IMR-90 (cell line): ENCODE data around the gene NDUFB7. TPM values are rescaled to one million over a fixed set of nuclear protein-coding genes. Genes with fewer than 3 reads are reported as not detected.
A peak's percentile ranks its signal among the peaks of the same experiment; 100 is the strongest.

Source experiments
- ATAC-seq: fragments of 200-7000 bp; cut with Tn5 transposase; 2 replicates; pipeline ENCODE4 v1.9.1; 2020; ENCODE audit warnings: low read depth, mild to moderate bottlenecking, moderate library complexity
- BruUV-seq: library from RNA; stranded (reverse); fragments of 400-500 nt; replicated peaks from 2 replicates; lab custom pipeline; 2021; lab: Mats Ljungman, UMichigan
- CTCF ChIA-PET: fragments of 300-600 bp; formaldehyde crosslinking; extraction: SDS; loops from one replicate; lab custom pipeline; 2021; ENCODE audit warnings: antibody characterized with exemption; lab: Yijun Ruan, JAX
- POLR2A ChIA-PET: fragments of 300-600 bp; sonication (Branson Sonifier 250); formaldehyde crosslinking; loops from one replicate; lab custom pipeline; 2022; ENCODE audit warnings: antibody characterized with exemption; ENCODE audit not compliant: unreplicated experiment; lab: Charles Lee
- DNase-seq: peaks from one replicate; pipeline ENCODE4 v3.0.0; 2013
- H2AFZ ChIP-seq: replicated peaks from 2 replicates; pipeline ENCODE3; 2013; ENCODE audit warnings: low read length, mild to moderate bottlenecking; ENCODE audit not compliant: poor library complexity
- H2AK5ac ChIP-seq: 2 replicates; pipeline ENCODE4 v1.6.1; 2013; ENCODE audit warnings: low read depth, low read length, inconsistent platforms
- H2AK9ac ChIP-seq: replicated peaks from 2 replicates; pipeline ENCODE3; 2013; ENCODE audit warnings: mild to moderate bottlenecking, low read depth, low read length, moderate library complexity; ENCODE audit not compliant: poor library complexity
- H2BK120ac ChIP-seq: 2 replicates; pipeline ENCODE4 v1.6.1; 2013; ENCODE audit warnings: low read depth, low read length, inconsistent platforms
- H2BK15ac ChIP-seq: 3 replicates; pipeline ENCODE4 v1.6.1; 2013; ENCODE audit warnings: low read depth, low read length, inconsistent platforms
- H2BK20ac ChIP-seq: 2 replicates; pipeline ENCODE4 v1.6.1; 2013; ENCODE audit warnings: low read depth, mild to moderate bottlenecking, inconsistent platforms, low read length, moderate library complexity
- H2BK5ac ChIP-seq: 2 replicates; pipeline ENCODE4 v1.6.1; 2013; ENCODE audit warnings: mild to moderate bottlenecking, low read depth, low read length, inconsistent platforms; ENCODE audit not compliant: poor library complexity, severe bottlenecking
- H3K14ac ChIP-seq: replicated peaks from 2 replicates; pipeline ENCODE4 v1.6.1; 2013; ENCODE audit warnings: low read depth, low read length, inconsistent platforms
- H3K18ac ChIP-seq: 2 replicates; pipeline ENCODE4 v1.6.1; 2013; ENCODE audit warnings: low read depth, low read length, control low read depth
- H3K23ac ChIP-seq: 2 replicates; pipeline ENCODE4 v1.6.1; 2013; ENCODE audit warnings: low read depth, low read length, inconsistent platforms
- H3K27ac ChIP-seq: 2 replicates; pipeline ENCODE4 v1.5.1; 2013; ENCODE audit warnings: mild to moderate bottlenecking, control low read depth, low read length; ENCODE audit not compliant: insufficient read depth
- H3K27me3 ChIP-seq: 2 replicates; pipeline ENCODE4 v1.6.1; 2013; ENCODE audit warnings: low read length; ENCODE audit not compliant: control insufficient read depth, insufficient read depth
- H3K36me3 ChIP-seq: 2 replicates; pipeline ENCODE4 v1.6.1; 2013; ENCODE audit warnings: low read length, mixed read lengths; ENCODE audit not compliant: control insufficient read depth, insufficient read depth
- H3K4ac ChIP-seq: 2 replicates; pipeline ENCODE4 v1.6.1; 2013; ENCODE audit warnings: low read depth, low read length, inconsistent platforms
- H3K4me1 ChIP-seq: 2 replicates; pipeline ENCODE4 v1.6.1; 2013; ENCODE audit warnings: low read length, mixed read lengths; ENCODE audit not compliant: control insufficient read depth, insufficient read depth
- H3K4me2 ChIP-seq: 2 replicates; pipeline ENCODE4 v1.6.1; 2013; ENCODE audit warnings: low read depth, mild to moderate bottlenecking, control low read depth, low read length, moderate library complexity
- H3K4me3 ChIP-seq: 2 replicates; pipeline ENCODE4 v1.5.1; 2013; ENCODE audit warnings: low read depth, mild to moderate bottlenecking, control low read depth, low read length, moderate library complexity; ENCODE audit not compliant: insufficient read depth
- H3K56ac ChIP-seq: 2 replicates; pipeline ENCODE4 v1.6.1; 2013; ENCODE audit warnings: low read length, inconsistent platforms; ENCODE audit not compliant: insufficient read depth; ENCODE audit errors: extremely low read depth
- H3K79me1 ChIP-seq, 2 experiments: 2 replicates each; pipeline ENCODE4 v1.6.1; 2013; ENCODE audit warnings: low read length in 2 of 2, inconsistent platforms in 1 of 2, low read depth in 1 of 2
- H3K9ac ChIP-seq: 2 replicates; pipeline ENCODE4 v1.6.1; 2013; ENCODE audit warnings: low read depth, low read length, control low read depth
- H3K9me1 ChIP-seq: 2 replicates; pipeline ENCODE4 v1.6.1; 2013; ENCODE audit warnings: low read length, inconsistent platforms; ENCODE audit not compliant: insufficient read depth
- H3K9me3 ChIP-seq: 2 replicates; pipeline ENCODE4 v1.6.1; 2013; ENCODE audit warnings: low read length; ENCODE audit not compliant: control insufficient read depth, insufficient read depth
- H4K20me1 ChIP-seq: 2 replicates; pipeline ENCODE4 v1.6.1; 2013; ENCODE audit warnings: low read length, inconsistent platforms; ENCODE audit not compliant: insufficient read depth
- H4K5ac ChIP-seq: 2 replicates; pipeline ENCODE4 v1.6.1; 2013; ENCODE audit warnings: mild to moderate bottlenecking, low read depth, low read length, control low read depth
- H4K8ac ChIP-seq, 2 experiments: 2 replicates each; pipeline ENCODE4 v1.6.1; 2013; ENCODE audit warnings: low read depth in 2 of 2, low read length in 2 of 2, control low read depth in 1 of 2, inconsistent platforms in 1 of 2
- H4K91ac ChIP-seq: 2 replicates; pipeline ENCODE4 v1.6.1; 2013; ENCODE audit warnings: low read depth, low read length, inconsistent platforms; ENCODE audit not compliant: insufficient read depth
- CEBPB ChIP-seq: IDR thresholded peaks from 2 replicates; pipeline ENCODE4 v1.6.1; 2012; ENCODE audit warnings: low read depth, low read length, improper control_type of control experiment
- CHD1 ChIP-seq: IDR thresholded peaks from 2 replicates; pipeline ENCODE4 v1.6.1; 2012; ENCODE audit warnings: low read depth, low read length, improper control_type of control experiment
- FOS ChIP-seq: fragments of 150-350 bp; IDR thresholded peaks from 2 replicates; pipeline ENCODE4 v1.6.1; 2016; ENCODE audit warnings: low read depth, low read length
- MAFK ChIP-seq: IDR thresholded peaks from 2 replicates; pipeline ENCODE4 v1.6.1; 2012; ENCODE audit warnings: low read depth, low read length, improper control_type of control experiment
- MAZ ChIP-seq: IDR thresholded peaks from 2 replicates; pipeline ENCODE4 v1.6.1; 2012; ENCODE audit warnings: low read depth, mild to moderate bottlenecking, low read length, improper control_type of control experiment, moderate library complexity, borderline replicate concordance
- MXI1 ChIP-seq: IDR thresholded peaks from 2 replicates; pipeline ENCODE4 v1.6.1; 2012; ENCODE audit warnings: low read depth, mild to moderate bottlenecking, low read length, moderate library complexity, borderline replicate concordance
- NFE2L2 ChIP-seq: fragments of 150-350 bp; IDR thresholded peaks from 2 replicates; pipeline ENCODE4 v1.6.1; 2016; ENCODE audit warnings: low read depth, mild to moderate bottlenecking, low read length
- POLR2A ChIP-seq: IDR thresholded peaks from 2 replicates; pipeline ENCODE4 v1.6.1; 2012; ENCODE audit warnings: mild to moderate bottlenecking, low read depth, low read length
- RAD21 ChIP-seq: IDR thresholded peaks from 2 replicates; pipeline ENCODE4 v1.6.1; 2012; ENCODE audit warnings: low read length, improper control_type of control experiment
- RCOR1 ChIP-seq: IDR thresholded peaks from 2 replicates; pipeline ENCODE4 v1.6.1; 2012; ENCODE audit warnings: mild to moderate bottlenecking, low read length, improper control_type of control experiment; ENCODE audit not compliant: insufficient replicate concordance
- RFX5 ChIP-seq: IDR thresholded peaks from 2 replicates; pipeline ENCODE4 v1.8.0; 2012; ENCODE audit warnings: low read depth, mild to moderate bottlenecking, low read length, moderate library complexity
- SMC3 ChIP-seq: fragments of 150-350 bp; IDR thresholded peaks from 2 replicates; pipeline ENCODE4 v1.6.1; 2016; ENCODE audit warnings: low read depth, mild to moderate bottlenecking, antibody characterized with exemption, low read length, moderate library complexity
- WGBS, 2 experiments: methylation state at CpG; one replicate each; pipeline versions ENCODE4 v1.1.5 to v1.1.7; 2013; ENCODE audit warnings: missing lambda C conversion rate in 2 of 2; ENCODE audit not compliant: insufficient read length in 1 of 2; ENCODE audit errors: extremely low coverage in 2 of 2; 5-methylcytosine and 5-hydroxymethylcytosine counted together
- dilution Hi-C: fragments of 300-500 bp; cut with HindIII; formaldehyde crosslinking; loops from one replicate; pipeline ENCODE4 v1.14.3; 2018; ENCODE audit warnings: low sequenced_read_pairs; ENCODE audit not compliant: unreplicated experiment
- in situ Hi-C: fragments of 300-500 bp; cut with MboI; formaldehyde crosslinking; loops from 3 replicates; pipeline ENCODE4 v1.14.3; 2019; ENCODE audit warnings: low sequenced_read_pairs, inconsistent platforms, mixed read lengths
- intact Hi-C: fragments of 100-400 bp; cut with micrococcal nuclease; formaldehyde crosslinking; loops from 2 replicates; pipeline ENCODE4 v1.10.0; 2022
- polyA plus RNA-seq, 3 experiments: library from polyadenylated mRNA; depleted of rRNA; stranded (reverse); fragments of >200 nt; gene quantifications; 2 replicates each; pipeline ENCODE4 v1.2.3, GENCODE V29; 2012; ENCODE audit warnings: low replicate concordance in 1 of 3
- total RNA-seq: library from RNA; depleted of rRNA; stranded (reverse); fragments of >200 nt; gene quantifications from 2 replicates; pipeline ENCODE4 v1.2.3, GENCODE V29; 2012
- TF ChIP-seq, protein P1 (sequence below): fragments of 150-350 bp; IDR thresholded peaks from 2 replicates; pipeline ENCODE4 v1.6.1; 2017; ENCODE audit warnings: mild to moderate bottlenecking, antibody characterized with exemption, low read length, low read depth
- TF ChIP-seq, protein P2 (sequence below): fragments of 150-350 bp; IDR thresholded peaks from 2 replicates; pipeline ENCODE4 v1.6.1; 2016; ENCODE audit warnings: low read depth, mild to moderate bottlenecking, low read length, moderate library complexity, borderline replicate concordance
- TF ChIP-seq, protein P3 (sequence below): conservative IDR thresholded peaks from 2 replicates; pipeline ENCODE4 v1.5.1; 2012; ENCODE audit warnings: mild to moderate bottlenecking, low read depth, low read length, improper control_type of control experiment

The NDUFB7 gene
- total and polyA plus RNA-seq, 2 of the 4 experiments (the other 2 are of a cell fraction): 436 to 523 TPM

DNA sequence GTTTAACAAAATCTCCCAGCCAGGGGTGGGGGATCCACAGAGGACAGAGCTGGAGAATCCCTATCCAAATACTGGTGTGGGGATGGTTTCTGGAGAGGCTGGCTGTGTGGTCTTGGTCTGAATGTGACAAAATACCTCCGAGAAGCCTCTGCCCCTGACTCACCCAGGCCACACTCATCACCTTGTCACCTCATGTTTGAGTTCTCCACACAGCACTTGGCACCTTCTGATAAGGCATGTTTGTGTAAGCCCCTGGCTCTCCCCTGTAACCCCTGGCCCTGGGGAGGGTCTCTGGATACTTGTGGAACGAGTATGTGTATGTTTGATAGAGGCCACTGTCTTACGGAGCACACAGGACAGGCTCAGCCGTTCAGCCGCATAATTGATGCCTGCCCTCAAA, 27.8 kb downstream of the NDUFB7 start:
- ChIA-PET POLR2A (no interaction called here), CTCF (interaction anchor here (1.7 kb wide), 1 partner anchor 13 kb away, joined by 5 read pairs; no protein-coding TSS in a partner anchor)
- intact Hi-C loops (no loop called here), dilution Hi-C loops (no loop called here), in situ Hi-C loops (no loop called here)
- Histone ChIP-seq H3K14ac (no peak overlapping the region), H3K27ac (no peak overlapping the region), H2AK5ac (no peak overlapping the region), H3K56ac (no peak overlapping the region), H3K4me1 (peaks cover 6% of the 10 kb centered on the region; the same call in 1 of the 2 replicates), H2BK120ac (no peak overlapping the region), H2BK20ac (no peak overlapping the region), H3K9ac (no peak overlapping the region), H3K4me3 (no peak overlapping the region), H3K23ac (no peak overlapping the region), H2BK5ac (no peak overlapping the region), H4K91ac (no peak overlapping the region), H2AFZ (peak overlapping the region; percentile 2), H2AK9ac (no peak overlapping the region), H2BK15ac (no peak overlapping the region), H4K8ac (no peak overlapping the region), H4K5ac (no peak overlapping the region), H3K27me3 (no peaks in the 10 kb centered on the region), H4K20me1 (peaks cover 19% of the 10 kb centered on the region), H3K18ac (no peak overlapping the region), H3K79me1 (peaks cover 8 to 56% of the 10 kb centered on the region in 2 experiments; a peak in 3 of 4 replicates), H3K9me1 (peaks cover 18% of the 10 kb centered on the region), H3K4ac (no peak overlapping the region), H3K4me2 (no peak overlapping the region), H3K36me3 (no peaks in the 10 kb centered on the region), H3K9me3 (no peaks in the 10 kb centered on the region)
- WGBS, 2 experiments: no CpG with 5 or more reads among the region's 5 CpGs
- BruUV-seq: no TSS peak
- TF ChIP-seq POLR2A: no peak
- TF ChIP-seq MAFK: no peak
- TF ChIP-seq, protein P1, sequence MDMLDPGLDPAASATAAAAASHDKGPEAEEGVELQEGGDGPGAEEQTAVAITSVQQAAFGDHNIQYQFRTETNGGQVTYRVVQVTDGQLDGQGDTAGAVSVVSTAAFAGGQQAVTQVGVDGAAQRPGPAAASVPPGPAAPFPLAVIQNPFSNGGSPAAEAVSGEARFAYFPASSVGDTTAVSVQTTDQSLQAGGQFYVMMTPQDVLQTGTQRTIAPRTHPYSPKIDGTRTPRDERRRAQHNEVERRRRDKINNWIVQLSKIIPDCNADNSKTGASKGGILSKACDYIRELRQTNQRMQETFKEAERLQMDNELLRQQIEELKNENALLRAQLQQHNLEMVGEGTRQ: no peak
- TF ChIP-seq CHD1: no peak
- TF ChIP-seq RCOR1: no peak
- TF ChIP-seq CEBPB: no peak
- TF ChIP-seq, protein P2, sequence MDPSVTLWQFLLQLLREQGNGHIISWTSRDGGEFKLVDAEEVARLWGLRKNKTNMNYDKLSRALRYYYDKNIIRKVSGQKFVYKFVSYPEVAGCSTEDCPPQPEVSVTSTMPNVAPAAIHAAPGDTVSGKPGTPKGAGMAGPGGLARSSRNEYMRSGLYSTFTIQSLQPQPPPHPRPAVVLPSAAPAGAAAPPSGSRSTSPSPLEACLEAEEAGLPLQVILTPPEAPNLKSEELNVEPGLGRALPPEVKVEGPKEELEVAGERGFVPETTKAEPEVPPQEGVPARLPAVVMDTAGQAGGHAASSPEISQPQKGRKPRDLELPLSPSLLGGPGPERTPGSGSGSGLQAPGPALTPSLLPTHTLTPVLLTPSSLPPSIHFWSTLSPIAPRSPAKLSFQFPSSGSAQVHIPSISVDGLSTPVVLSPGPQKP: no peak
- TF ChIP-seq RAD21: no peak
- no peak for TF ChIP-seq RFX5
- TF ChIP-seq, protein P3, sequence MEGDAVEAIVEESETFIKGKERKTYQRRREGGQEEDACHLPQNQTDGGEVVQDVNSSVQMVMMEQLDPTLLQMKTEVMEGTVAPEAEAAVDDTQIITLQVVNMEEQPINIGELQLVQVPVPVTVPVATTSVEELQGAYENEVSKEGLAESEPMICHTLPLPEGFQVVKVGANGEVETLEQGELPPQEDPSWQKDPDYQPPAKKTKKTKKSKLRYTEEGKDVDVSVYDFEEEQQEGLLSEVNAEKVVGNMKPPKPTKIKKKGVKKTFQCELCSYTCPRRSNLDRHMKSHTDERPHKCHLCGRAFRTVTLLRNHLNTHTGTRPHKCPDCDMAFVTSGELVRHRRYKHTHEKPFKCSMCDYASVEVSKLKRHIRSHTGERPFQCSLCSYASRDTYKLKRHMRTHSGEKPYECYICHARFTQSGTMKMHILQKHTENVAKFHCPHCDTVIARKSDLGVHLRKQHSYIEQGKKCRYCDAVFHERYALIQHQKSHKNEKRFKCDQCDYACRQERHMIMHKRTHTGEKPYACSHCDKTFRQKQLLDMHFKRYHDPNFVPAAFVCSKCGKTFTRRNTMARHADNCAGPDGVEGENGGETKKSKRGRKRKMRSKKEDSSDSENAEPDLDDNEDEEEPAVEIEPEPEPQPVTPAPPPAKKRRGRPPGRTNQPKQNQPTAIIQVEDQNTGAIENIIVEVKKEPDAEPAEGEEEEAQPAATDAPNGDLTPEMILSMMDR: no peak
- TF ChIP-seq MXI1: no peak
- no peak for TF ChIP-seq MAZ
- no peak for TF ChIP-seq SMC3
- no peak for TF ChIP-seq FOS
- no peak for TF ChIP-seq NFE2L2
- DNase-seq (no peak), ATAC-seq (no peak)
